HG03442 (cell line): ENCODE measurements around the gene SPEM3.
"Not testable (repeated sequence)": the region's sequence is repeated elsewhere in the genome, so short reads cannot be mapped to it uniquely, and the experiment has no call there.

Experiments
- ATAC-seq: cut with Tn5 transposase; IDR thresholded peaks from one replicate; pipeline ENCODE4 v1.9.1; 2021; ENCODE audit warnings: mild to moderate bottlenecking, moderate library complexity; ENCODE audit not compliant: unreplicated experiment

SPEM3 gene

DNA sequence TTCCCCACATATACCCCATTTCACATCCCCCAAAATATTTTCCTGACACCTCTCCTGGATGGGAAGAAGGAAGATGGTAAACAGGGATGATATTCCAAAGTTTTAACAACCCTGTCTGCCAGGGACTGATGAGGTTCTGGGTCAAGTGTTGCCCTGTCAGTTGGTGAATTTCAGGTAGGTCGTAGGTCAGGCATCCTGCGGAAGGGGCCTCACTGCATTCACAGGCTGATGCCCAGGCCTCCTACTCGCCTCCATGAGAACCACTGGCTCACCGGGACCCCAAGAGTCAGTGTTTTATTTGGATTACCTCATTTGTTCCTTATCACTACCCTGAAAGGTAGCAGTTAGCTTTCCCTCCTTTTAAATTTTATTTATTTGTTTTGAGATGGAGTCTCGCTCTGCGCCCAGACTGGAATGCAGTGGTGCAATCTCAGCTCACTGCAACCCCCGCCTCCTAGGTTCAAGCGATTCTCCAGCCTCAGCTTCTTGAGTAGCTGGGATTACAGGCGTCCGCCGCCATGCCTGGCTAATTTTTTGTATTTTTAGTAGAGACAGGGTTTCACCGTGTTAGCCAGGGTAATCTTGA, 40.2 kb downstream of the SPEM3 start:
- no peak for ATAC-seq

- not testable (repeated sequence) for ATAC-seq
Observed at GRCh38 chr17:7469843-7470242, 41.2 kb downstream of the SPEM3 start.

DNA sequence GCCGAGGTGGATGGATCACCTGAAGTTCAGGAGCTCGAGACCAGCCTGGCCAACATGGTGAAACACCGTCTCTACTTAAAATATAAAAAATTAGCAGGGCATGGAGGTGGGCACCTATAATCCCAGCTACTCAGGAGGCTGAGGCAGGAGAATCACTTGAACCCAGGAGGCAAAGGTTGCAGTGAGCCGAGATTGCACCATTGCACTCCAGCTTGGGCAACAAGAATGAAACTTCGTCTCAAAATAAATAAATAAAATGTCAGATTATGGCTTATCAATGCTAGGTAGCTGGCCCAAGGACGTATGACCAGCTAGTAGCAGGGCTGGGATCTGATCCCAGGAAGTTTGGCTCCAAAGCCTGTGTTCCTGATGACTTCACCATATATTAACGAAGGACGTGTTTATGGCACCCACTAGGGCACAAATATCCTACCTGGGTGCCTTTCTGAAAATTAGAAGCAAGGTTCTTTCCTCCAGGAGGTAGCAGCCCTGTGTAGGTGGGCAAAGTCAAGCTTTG, 41.9 kb downstream of the SPEM3 start:
- not testable (repeated sequence) for ATAC-seq

- ATAC-seq = no peak
Observed at GRCh38 chr17:7471729-7472128, 43.1 kb downstream of the SPEM3 start.

GRCh38 chr17:7474767-7475166, 46.1 kb downstream of the SPEM3 start:
- not testable (repeated sequence) for ATAC-seq

DNA sequence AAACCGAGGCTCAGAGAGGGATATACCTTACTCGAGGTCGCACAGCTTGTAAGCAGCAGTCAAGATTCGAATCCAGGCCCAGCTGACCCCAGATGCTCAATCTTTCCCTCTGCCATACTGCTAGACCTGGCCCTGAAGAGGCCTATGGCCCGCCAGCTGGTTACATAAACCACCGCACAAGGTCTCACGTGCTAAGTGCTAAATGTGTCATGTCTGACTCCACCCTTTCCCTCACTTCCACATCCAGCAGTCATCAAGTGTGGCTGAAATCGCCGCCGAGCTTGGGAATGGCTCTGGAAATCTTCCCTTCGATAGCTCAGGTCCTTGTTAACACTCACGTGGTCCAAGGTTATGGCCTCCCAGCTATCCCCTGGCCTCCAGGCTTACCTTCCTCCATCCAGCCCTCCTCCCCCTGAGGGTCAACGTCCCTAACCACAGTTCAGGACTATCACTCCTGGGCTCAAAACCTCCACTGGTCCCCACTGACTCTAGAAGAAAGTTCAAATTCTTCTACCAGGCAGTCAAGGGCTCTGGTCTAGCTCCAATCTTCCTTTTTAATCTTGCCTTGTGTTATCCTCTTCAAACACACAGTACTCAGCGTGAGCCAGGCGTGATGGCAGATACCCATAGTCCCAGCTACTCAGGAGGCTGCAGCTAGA, 47.2 kb downstream of the SPEM3 start:
- no peak for ATAC-seq

DNA sequence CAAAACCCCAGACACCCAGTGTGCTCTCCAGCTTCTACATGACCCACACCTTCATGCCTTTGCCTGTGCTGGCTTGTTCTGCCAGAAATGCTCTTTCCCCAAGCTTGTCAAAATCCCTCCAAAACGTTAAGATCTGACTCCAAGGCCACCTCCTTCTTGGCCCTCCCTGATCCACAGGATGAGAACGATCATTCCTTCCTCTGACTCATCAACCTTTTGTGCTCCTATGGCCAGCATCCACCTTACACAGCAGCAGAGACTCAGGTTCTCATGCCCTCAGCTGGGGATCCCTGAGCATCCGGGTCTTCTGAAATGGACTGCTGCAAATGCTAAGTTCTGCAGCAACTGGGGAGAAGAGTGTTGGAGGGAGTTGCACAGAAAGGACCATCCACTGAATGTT, 47.8 kb downstream of the SPEM3 start:
- no peak for ATAC-seq

- no peak for ATAC-seq
Observed at GRCh38 chr17:7476951-7477350, 48.3 kb downstream of the SPEM3 start.

DNA sequence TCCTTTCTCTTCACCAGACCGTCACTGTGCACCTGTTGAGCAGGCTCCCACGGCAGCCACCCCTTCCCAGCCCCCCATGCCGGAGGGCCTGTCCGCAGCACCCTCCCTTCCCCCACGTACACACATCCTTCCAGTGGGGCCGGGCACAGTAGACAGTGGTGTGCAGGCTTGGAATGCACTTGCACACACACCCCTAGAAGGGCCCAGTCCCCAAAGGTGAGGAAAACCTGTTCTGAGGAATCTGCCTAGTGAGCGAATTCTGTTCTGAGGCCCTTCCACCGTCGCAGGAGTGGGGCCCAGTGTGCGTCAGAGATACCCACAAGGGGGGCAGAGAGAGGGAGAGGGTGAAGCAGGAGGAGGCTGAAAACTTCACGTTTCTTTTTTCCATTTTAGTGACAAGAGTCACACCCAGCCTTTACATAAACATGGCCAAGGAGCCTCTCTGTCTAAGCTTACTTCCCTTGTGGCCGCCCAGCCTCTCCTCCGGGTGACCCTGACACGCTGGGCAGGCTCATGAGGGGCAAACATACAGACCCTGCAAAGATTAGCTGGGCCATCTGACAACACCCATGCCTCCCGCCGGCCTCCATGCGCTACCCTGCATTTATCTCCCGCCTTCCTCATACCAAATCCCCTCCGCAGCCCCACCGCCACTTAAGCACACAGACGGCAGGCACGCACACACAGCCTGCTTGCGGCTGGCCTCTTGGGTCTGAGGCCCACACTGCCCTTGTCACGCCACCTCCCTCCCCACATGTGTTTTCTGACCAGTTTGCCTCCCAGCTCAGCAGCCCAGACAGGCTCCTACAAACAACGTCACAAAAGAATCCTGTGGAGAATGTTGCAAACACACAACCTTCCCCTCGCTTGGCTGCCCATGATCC, 49.0 kb downstream of the SPEM3 start:
- ATAC-seq = no peak

DNA sequence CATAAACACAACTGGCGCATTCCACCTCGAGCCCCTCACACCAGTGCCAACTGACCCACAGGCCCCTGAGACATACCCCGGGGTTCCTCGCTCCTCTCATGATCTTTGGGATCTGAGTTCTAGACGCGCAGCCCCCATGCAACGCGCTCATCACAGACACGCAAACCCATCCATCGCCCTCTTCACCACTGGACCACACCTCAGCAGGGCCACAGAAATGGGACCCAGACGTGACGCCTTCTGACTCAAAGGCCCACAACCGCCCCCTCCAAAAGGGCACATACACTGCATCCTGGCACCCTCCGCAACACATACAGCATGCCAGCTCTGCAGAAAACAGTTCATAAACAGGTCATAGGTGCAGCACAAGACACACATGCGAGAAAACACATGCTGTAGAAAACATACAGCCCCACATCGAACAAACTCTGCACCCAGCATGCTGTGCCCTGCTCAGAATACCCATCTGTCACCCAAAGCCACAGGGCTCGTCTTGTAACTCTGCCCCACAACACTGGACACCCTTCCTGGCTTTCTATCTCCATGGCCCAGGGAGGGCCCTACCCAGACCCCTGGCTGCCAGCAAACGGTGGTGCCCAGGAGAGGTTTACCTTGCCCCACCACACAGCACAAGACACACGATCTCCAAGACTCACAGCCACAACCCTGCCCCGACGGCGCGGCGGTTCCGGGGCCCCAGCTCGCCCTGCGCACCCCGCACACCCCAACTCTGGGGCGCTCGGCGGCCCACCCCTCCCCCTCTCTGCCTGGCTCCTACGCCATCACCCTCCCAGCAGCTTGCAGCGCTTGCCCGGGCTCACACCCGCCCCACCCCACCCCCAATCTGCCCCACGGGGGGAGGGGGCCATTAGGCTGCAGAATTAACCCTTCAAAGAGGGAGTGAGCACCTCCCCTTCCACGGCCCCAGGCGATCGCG, 49.9 kb downstream of the SPEM3 start:
- ATAC-seq = no peak

DNA sequence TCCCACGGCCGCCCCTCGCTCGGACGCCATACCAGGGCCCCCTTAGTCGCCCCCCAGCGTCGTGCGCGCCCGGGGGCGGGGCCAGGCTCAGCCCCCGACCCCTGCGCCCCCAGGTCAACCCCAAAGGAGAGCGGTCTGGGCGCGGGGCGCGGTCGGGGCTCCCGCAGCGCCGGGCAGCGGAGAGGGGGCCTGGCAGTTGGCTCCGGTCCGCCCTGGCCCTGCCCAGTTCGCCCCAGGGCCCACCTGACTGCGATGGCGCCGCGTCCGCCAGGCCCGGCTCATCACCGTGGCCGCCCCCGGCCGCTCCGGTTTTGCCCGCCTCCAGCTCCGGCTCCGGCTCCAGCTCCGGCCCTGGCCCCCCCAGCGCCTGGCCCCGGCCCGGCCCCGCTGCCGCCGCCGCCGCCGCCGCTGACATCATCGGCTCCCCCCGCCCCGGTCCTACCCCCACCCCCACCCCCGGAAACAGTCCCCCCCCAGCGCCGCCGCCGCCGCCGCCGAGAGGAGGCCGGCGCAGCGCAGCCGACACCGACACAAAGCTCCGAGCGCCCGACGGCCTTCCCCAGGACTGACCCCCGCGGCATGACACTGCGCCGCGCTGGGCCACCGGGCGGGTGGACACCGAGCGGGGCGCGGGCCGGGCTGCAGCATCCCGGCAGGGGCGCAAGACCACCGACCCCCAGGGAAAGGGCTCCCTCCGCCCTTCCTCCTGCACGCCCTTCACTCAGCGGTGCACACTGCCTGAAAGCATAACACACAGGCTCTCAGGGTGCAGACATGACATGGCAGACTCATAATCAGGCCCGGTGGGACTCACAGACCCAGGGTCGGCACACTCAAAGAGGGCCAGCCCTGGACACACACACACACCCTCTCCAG, 50.8 kb downstream of the SPEM3 start, which contains the start of gene ZBTB4:
ZBTB4 (minus strand) TSS at position 419 of the 876 bp plus-strand sequence. CDS start 12,830 bp downstream, outside the sequence.
- no peak for ATAC-seq

- no peak for ATAC-seq
Observed at GRCh38 chr17:7480089-7480384, 51.4 kb downstream of the SPEM3 start.

- not testable (repeated sequence) for ATAC-seq
Observed at GRCh38 chr17:7481275-7481674, 52.6 kb downstream of the SPEM3 start, which contains the start of gene SLC35G6. Gene SLC35G6, plus strand, starts transcription at chr17:7481446. Its CDS starts 71 bp downstream, at chr17:7481517.

DNA sequence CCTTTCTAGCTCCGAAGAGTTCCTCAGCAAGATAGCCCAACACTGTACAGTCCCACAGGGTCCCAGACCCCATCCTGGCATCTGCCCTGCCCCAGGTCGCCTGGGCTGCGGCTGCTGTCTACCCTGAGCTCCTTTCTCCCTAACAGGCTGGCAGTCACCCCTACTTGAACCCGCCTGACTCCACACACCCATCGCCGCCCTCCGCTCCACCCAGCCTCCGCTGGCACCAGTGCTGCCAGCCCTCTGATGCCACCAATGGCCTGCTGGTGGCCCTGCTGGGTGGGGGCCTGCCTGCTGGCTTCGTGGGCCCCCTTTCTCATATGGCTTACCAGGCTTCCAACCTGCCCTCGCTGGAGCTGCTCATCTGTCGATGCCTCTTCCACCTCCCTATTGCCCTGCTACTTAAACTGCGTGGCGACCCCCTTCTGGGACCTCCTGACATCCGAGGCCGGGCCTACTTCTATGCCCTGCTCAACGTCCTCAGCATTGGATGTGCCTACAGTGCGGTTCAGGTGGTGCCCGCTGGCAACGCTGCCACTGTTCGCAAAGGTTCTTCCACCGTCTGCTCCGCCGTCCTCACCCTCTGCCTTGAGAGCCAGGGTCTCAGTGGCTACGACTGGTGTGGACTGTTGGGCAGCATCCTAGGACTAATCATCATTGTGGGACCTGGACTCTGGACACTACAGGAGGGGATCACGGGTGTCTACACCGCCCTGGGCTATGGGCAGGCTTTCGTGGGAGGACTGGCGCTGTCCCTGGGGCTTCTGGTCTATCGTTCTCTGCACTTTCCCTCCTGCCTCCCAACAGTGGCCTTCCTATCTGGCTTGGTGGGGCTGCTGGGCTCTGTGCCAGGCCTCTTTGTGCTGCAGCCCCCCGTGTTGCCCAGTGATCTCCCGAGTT, 53.4 kb downstream of the SPEM3 start:
- not testable (repeated sequence) for ATAC-seq
